HL-60 (cell line): ENCODE data around the gene S100A7.

ENCODE experiments used
- DNase-seq, 2 experiments: peaks; one replicate each; pipeline ENCODE4 v3.0.0-alpha.2; 2010 to 2020; ENCODE audit warnings: low read depth in 1 of 2, low spot score in 1 of 2
- H3K27ac ChIP-seq: fragments of 250-450 bp; sonication (Bioruptor Pico); replicated peaks from 2 replicates; pipeline ENCODE4 v1.5.1; 2020; ENCODE audit warnings: mild to moderate bottlenecking, moderate library complexity
- H3K27me3 ChIP-seq: fragments of 250-450 bp; sonication (Bioruptor Pico); 2 replicates; pipeline ENCODE4 v1.5.1; 2021; ENCODE audit warnings: mild to moderate bottlenecking, moderate library complexity; ENCODE audit not compliant: insufficient read depth, poor library complexity, severe bottlenecking
- H3K4me3 ChIP-seq: replicated peaks from 2 replicates; pipeline ENCODE4 v1.5.1; 2011; ENCODE audit warnings: mild to moderate bottlenecking, control low read depth, low read length; ENCODE audit not compliant: insufficient read depth
- CTCF ChIP-seq: IDR thresholded peaks from one replicate; pipeline ENCODE4 v1.5.1; 2011; ENCODE audit warnings: low read length, control low read depth, inconsistent platforms; ENCODE audit not compliant: insufficient read depth
- GABPA ChIP-seq: IDR thresholded peaks from 2 replicates; pipeline ENCODE4 v1.6.1; 2012; ENCODE audit warnings: low read depth
- POLR2AphosphoS5 ChIP-seq: IDR thresholded peaks from 2 replicates; pipeline ENCODE4 v1.6.1; 2012; ENCODE audit warnings: low read depth
- REST ChIP-seq: IDR thresholded peaks from 2 replicates; pipeline ENCODE4 v1.6.1; 2012; ENCODE audit warnings: low read depth; ENCODE audit not compliant: insufficient replicate concordance
- SPI1 ChIP-seq: IDR thresholded peaks from 2 replicates; pipeline ENCODE4 v1.6.1; 2012; ENCODE audit warnings: low read depth, mild to moderate bottlenecking, borderline replicate concordance

S100A7 gene

GRCh38 chr1:153444078-153444477 lies 16.4 kb downstream of the S100A7 start:
- no peak overlapping the region for H3K4me3 ChIP-seq
- H3K27ac ChIP-seq, result no peak overlapping the region
- no peak for DNase-seq
- TF ChIP-seq CTCF (no peak), REST (no peak), SPI1 (no peak), POLR2AphosphoS5 (no peak), GABPA (no peak)
- H3K27me3 ChIP-seq, result no peaks in the 10 kb centered on the region

- Histone ChIP-seq H3K4me3 (no peak overlapping the region), H3K27me3 (no peaks in the 10 kb centered on the region)
- TF ChIP-seq REST, result no peak
- TF ChIP-seq GABPA, result no peak
- TF ChIP-seq CTCF, result no peak
- TF ChIP-seq SPI1, result no peak
- no peak for TF ChIP-seq POLR2AphosphoS5
Measured at GRCh38 chr1:153443486-153443885, 17.0 kb downstream of the S100A7 start.

DNA sequence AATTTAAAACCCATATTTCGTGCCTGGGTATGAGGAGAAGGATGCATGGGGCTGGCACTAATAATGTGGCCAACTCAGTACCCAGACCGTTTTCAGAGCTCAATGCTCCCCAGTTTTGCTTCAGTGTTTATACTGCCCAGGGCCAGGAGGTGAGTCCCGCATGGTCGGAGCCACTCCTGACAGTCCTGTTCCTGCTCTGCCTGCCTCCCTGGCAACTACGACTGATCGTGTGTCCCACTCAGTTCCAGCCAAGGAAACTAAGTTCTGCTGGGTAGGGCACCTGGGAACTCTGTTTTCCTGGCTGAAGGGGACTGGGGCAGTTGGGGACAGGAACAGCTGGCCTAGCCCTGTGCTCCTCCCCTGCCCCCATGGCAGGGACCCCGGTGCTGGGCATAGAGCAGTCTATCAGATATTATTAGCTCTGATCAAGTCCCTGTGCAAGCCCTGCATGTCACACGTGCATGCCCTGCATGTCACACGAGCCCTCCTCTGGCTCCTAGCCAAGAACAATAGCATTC lies 19.2 kb downstream of the S100A7 start:
- TF ChIP-seq REST (no peak), GABPA (no peak), SPI1 (no peak), CTCF (no peak), POLR2AphosphoS5 (no peak)
- no peak for DNase-seq

More at GRCh38 chr1:153443486-153443885, 17.0 kb downstream of the S100A7 start:
- H3K27ac ChIP-seq, result no peak overlapping the region
- DNase-seq, result no peak

More for the DNA sequence above, 19.2 kb downstream of the S100A7 start:
- H3K27me3 ChIP-seq, result no peaks in the 10 kb centered on the region
- H3K4me3 ChIP-seq, result no peak overlapping the region
- no peak overlapping the region for H3K27ac ChIP-seq
